Measurements from ENCODE around the gene ARHGAP10.

DNA sequence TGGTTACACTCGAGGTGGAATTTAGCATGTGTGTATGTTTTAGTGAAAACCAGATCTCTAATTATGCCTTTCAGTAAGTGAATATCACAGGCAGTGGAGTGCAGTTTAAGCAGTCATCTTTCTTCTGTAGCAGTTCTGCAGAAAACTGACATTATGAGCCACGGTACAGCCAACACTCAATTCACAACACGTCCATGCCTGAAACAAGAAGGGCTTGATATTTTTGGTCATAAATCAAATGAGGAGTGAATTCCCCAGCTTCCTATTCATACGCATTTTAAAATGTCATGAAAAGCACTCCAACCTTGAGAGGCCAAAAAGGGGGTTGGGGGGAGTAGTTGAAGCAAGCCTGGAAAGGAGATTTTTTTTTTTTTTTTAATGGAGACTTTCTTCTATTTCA lies 316.7 kb downstream of the ARHGAP10 start:
- TF ChIP-seq, protein P1, sequence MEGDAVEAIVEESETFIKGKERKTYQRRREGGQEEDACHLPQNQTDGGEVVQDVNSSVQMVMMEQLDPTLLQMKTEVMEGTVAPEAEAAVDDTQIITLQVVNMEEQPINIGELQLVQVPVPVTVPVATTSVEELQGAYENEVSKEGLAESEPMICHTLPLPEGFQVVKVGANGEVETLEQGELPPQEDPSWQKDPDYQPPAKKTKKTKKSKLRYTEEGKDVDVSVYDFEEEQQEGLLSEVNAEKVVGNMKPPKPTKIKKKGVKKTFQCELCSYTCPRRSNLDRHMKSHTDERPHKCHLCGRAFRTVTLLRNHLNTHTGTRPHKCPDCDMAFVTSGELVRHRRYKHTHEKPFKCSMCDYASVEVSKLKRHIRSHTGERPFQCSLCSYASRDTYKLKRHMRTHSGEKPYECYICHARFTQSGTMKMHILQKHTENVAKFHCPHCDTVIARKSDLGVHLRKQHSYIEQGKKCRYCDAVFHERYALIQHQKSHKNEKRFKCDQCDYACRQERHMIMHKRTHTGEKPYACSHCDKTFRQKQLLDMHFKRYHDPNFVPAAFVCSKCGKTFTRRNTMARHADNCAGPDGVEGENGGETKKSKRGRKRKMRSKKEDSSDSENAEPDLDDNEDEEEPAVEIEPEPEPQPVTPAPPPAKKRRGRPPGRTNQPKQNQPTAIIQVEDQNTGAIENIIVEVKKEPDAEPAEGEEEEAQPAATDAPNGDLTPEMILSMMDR (IDR thresholded peaks at IDR 0.05): no peak
- TF ChIP-seq POLR2A (IDR thresholded peaks at IDR 0.05; ENCODE audit: low read depth) (no peak), POLR2AphosphoS5 (IDR thresholded peaks at IDR 0.05) (no peak), EP300 (IDR thresholded peaks at IDR 0.05) (no peak)

All from esophagus muscularis mucosa (tissue), 4 donors.